ENCODE data around the gene THSD7A.
A peak's percentile ranks its signal among the peaks of the same experiment; 100 is the strongest.
"Not testable (repeated sequence)": the region's sequence is repeated elsewhere in the genome, so short reads cannot be mapped to it uniquely, and the experiment has no call there.

Gene THSD7A

GRCh38 chr7:11551470-11551869 is 280.5 kb downstream of the THSD7A start:
- no peak for ATAC-seq
- no peak for DNase-seq
- Mint-ChIP-seq H3K27ac (no peak overlapping the region), H3K4me3 (no peak overlapping the region), H3K36me3 (ENCODE audit: low read depth) (no peaks in the 10 kb centered on the region), H3K4me1 (no peaks in the 10 kb centered on the region), H3K27me3 (no peaks in the 10 kb centered on the region), H3K9me3 (peaks cover 12% of the 10 kb centered on the region)

- no peak for ATAC-seq
These were observed 283.5 kb downstream of the THSD7A start for GRCh38 chr7:11548532-11548931.

GRCh38 chr7:11541330-11541729 is 290.7 kb downstream of the THSD7A start:
- Mint-ChIP-seq H3K9me3 (peaks cover 6% of the 10 kb centered on the region), H3K36me3 (ENCODE audit: low read depth) (no peaks in the 10 kb centered on the region), H3K4me1 (peaks cover 3% of the 10 kb centered on the region), H3K27ac (no peak overlapping the region), H3K4me3 (no peak overlapping the region), H3K27me3 (peaks cover 2% of the 10 kb centered on the region)
- DNase-seq (no peak), ATAC-seq (no peak)

More at GRCh38 chr7:11548532-11548931, 283.5 kb downstream of the THSD7A start:
- Mint-ChIP-seq H3K27me3 (no peaks in the 10 kb centered on the region), H3K36me3 (ENCODE audit: low read depth) (no peaks in the 10 kb centered on the region), H3K4me1 (no peaks in the 10 kb centered on the region), H3K9me3 (peaks cover 16% of the 10 kb centered on the region), H3K27ac (no peak overlapping the region), H3K4me3 (no peak overlapping the region)
- DNase-seq: no peak

- H3K4me1 Mint-ChIP-seq: peaks cover 3% of the 10 kb centered on the region
- H3K36me3 Mint-ChIP-seq (ENCODE audit: low read depth): no peaks in the 10 kb centered on the region
- H3K27me3 Mint-ChIP-seq: peaks cover 2% of the 10 kb centered on the region
- ATAC-seq (peak; percentile 40), DNase-seq (no peak)
- H3K27ac Mint-ChIP-seq: no peak overlapping the region
- peaks cover 3% of the 10 kb centered on the region for H3K9me3 Mint-ChIP-seq
- H3K4me3 Mint-ChIP-seq: no peak overlapping the region
These were observed 291.7 kb downstream of the THSD7A start for GRCh38 chr7:11540271-11540761.

GRCh38 chr7:11539853-11540252 is 292.1 kb downstream of the THSD7A start:
- peaks cover 3% of the 10 kb centered on the region for H3K9me3 Mint-ChIP-seq
- no peak overlapping the region for H3K27ac Mint-ChIP-seq
- no peaks in the 10 kb centered on the region for H3K36me3 Mint-ChIP-seq (ENCODE audit: low read depth)
- peaks cover 2% of the 10 kb centered on the region for H3K27me3 Mint-ChIP-seq
- no peak for DNase-seq
- no peak overlapping the region for H3K4me3 Mint-ChIP-seq
- no peak for ATAC-seq
- peaks cover 3% of the 10 kb centered on the region for H3K4me1 Mint-ChIP-seq

GRCh38 chr7:11538751-11539299 is 293.2 kb downstream of the THSD7A start:
- Mint-ChIP-seq H3K9me3 (peaks cover 6% of the 10 kb centered on the region), H3K4me1 (peaks cover 3% of the 10 kb centered on the region), H3K27ac (no peak overlapping the region), H3K36me3 (ENCODE audit: low read depth) (no peaks in the 10 kb centered on the region), H3K4me3 (no peak overlapping the region), H3K27me3 (peaks cover 2% of the 10 kb centered on the region)
- no peak for ATAC-seq
- DNase-seq: no peak

GRCh38 chr7:11533229-11533820 is 298.7 kb downstream of the THSD7A start:
- H3K4me1 Mint-ChIP-seq: no peaks in the 10 kb centered on the region
- H3K27me3 Mint-ChIP-seq: no peaks in the 10 kb centered on the region

GRCh38 chr7:11529382-11529781 is 302.6 kb downstream of the THSD7A start:
- DNase-seq (no peak), ATAC-seq (no peak)
- H3K36me3 Mint-ChIP-seq (ENCODE audit: low read depth): no peaks in the 10 kb centered on the region
- no peak overlapping the region for H3K27ac Mint-ChIP-seq
- H3K9me3 Mint-ChIP-seq: peaks cover 1% of the 10 kb centered on the region
- no peaks in the 10 kb centered on the region for H3K4me1 Mint-ChIP-seq
- no peak overlapping the region for H3K4me3 Mint-ChIP-seq
- no peaks in the 10 kb centered on the region for H3K27me3 Mint-ChIP-seq

More at GRCh38 chr7:11533229-11533820, 298.7 kb downstream of the THSD7A start:
- H3K27ac Mint-ChIP-seq: no peak overlapping the region
- DNase-seq (no peak), ATAC-seq (no peak)
- H3K36me3 Mint-ChIP-seq (ENCODE audit: low read depth): no peaks in the 10 kb centered on the region
- H3K4me3 Mint-ChIP-seq: no peak overlapping the region
- H3K9me3 Mint-ChIP-seq: peaks cover 3% of the 10 kb centered on the region

- no peak overlapping the region for H3K4me3 Mint-ChIP-seq
- H3K27ac Mint-ChIP-seq: no peak overlapping the region
- ATAC-seq (no peak), DNase-seq (no peak)
- H3K36me3 Mint-ChIP-seq (ENCODE audit: low read depth): no peaks in the 10 kb centered on the region
- H3K27me3 Mint-ChIP-seq: no peaks in the 10 kb centered on the region
- H3K9me3 Mint-ChIP-seq: no peaks in the 10 kb centered on the region
- no peaks in the 10 kb centered on the region for H3K4me1 Mint-ChIP-seq
These were observed 304.3 kb downstream of the THSD7A start for GRCh38 chr7:11527707-11528106.

GRCh38 chr7:11524476-11525397 is 307.3 kb downstream of the THSD7A start:
- no peaks in the 10 kb centered on the region for H3K27me3 Mint-ChIP-seq
- H3K4me1 Mint-ChIP-seq: no peaks in the 10 kb centered on the region
- ATAC-seq (no peak), DNase-seq (no peak)
- no peaks in the 10 kb centered on the region for H3K9me3 Mint-ChIP-seq
- no peak overlapping the region for H3K27ac Mint-ChIP-seq
- H3K4me3 Mint-ChIP-seq: no peak overlapping the region
- no peaks in the 10 kb centered on the region for H3K36me3 Mint-ChIP-seq (ENCODE audit: low read depth)

GRCh38 chr7:11521964-11522499 is 310.0 kb downstream of the THSD7A start:
- not testable (repeated sequence) for DNase-seq; H3K27me3 Mint-ChIP-seq; H3K36me3 Mint-ChIP-seq (ENCODE audit: low read depth); H3K27ac Mint-ChIP-seq; ATAC-seq; H3K4me3 Mint-ChIP-seq; H3K9me3 Mint-ChIP-seq; H3K4me1 Mint-ChIP-seq

GRCh38 chr7:11517853-11518252 is 314.1 kb downstream of the THSD7A start:
- H3K27ac Mint-ChIP-seq: no peak overlapping the region
- no peak overlapping the region for H3K4me3 Mint-ChIP-seq
- no peaks in the 10 kb centered on the region for H3K36me3 Mint-ChIP-seq (ENCODE audit: low read depth)
- ATAC-seq (no peak), DNase-seq (no peak)
- H3K27me3 Mint-ChIP-seq: no peaks in the 10 kb centered on the region
- no peaks in the 10 kb centered on the region for H3K4me1 Mint-ChIP-seq
- H3K9me3 Mint-ChIP-seq: no peaks in the 10 kb centered on the region

GRCh38 chr7:11516328-11516727 is 315.7 kb downstream of the THSD7A start:
- ATAC-seq (no peak), DNase-seq (no peak)
- Mint-ChIP-seq H3K27ac (no peak overlapping the region), H3K9me3 (no peaks in the 10 kb centered on the region), H3K4me3 (no peak overlapping the region), H3K27me3 (no peaks in the 10 kb centered on the region), H3K4me1 (no peaks in the 10 kb centered on the region), H3K36me3 (ENCODE audit: low read depth) (no peaks in the 10 kb centered on the region)

- DNase-seq (no peak), ATAC-seq (no peak)
- no peak overlapping the region for H3K27ac Mint-ChIP-seq
- no peaks in the 10 kb centered on the region for H3K27me3 Mint-ChIP-seq
- H3K36me3 Mint-ChIP-seq (ENCODE audit: low read depth): no peaks in the 10 kb centered on the region
- no peaks in the 10 kb centered on the region for H3K9me3 Mint-ChIP-seq
- no peak overlapping the region for H3K4me3 Mint-ChIP-seq
- no peaks in the 10 kb centered on the region for H3K4me1 Mint-ChIP-seq
These were observed 318.5 kb downstream of the THSD7A start for GRCh38 chr7:11513460-11513859.

Data from activated naive CD8-positive, alpha-beta T cell treated with anti-CD3 and anti-CD28 coated beads, Interleukin-2, amount 50 U/mL, for 24 hours (primary cell).